Astrocyte of the spinal cord (primary cell): ENCODE measurements around the gene MAD2L2.
A peak's percentile ranks its signal among the peaks of the same experiment; 100 is the strongest.

Experiments
- DNase-seq: peaks from one replicate; pipeline ENCODE4 v3.0.0; 2011; ENCODE audit warnings: low read depth, low spot score
- H3K4me3 ChIP-seq: 2 replicates; pipeline ENCODE4 v1.5.1; 2011; ENCODE audit warnings: low read depth, mild to moderate bottlenecking, low read length, moderate library complexity
- CTCF ChIP-seq: IDR thresholded peaks from 2 replicates; pipeline ENCODE4 v1.5.1; 2012; ENCODE audit warnings: low read depth, mild to moderate bottlenecking, low read length, inconsistent platforms
- in situ Hi-C: cut with HindIII; loops from 2 replicates; pipeline ENCODE4 v1.10.0; 2017; ENCODE audit warnings: low sequenced_read_pairs

Gene MAD2L2

GRCh38 chr1:11654939-11655808, 25.8 kb downstream of the MAD2L2 start:
- in situ Hi-C loops, result no loop called here
- no peak for TF ChIP-seq CTCF

GRCh38 chr1:11654137-11654938, 26.6 kb downstream of the MAD2L2 start, which contains the start of the genes FBXO2 and FBXO44:
FBXO2 (minus strand) TSS chr1:11654429; CDS start chr1:11654340, 89 bp downstream.
FBXO44 (plus strand) TSS chr1:11654877; CDS start chr1:11655836, 959 bp downstream.
- no peak for TF ChIP-seq CTCF

More at GRCh38 chr1:11654939-11655808, 25.8 kb downstream of the MAD2L2 start:
- DNase-seq, result no peak
- H3K4me3 ChIP-seq, result peak overlapping the region; percentile 59

GRCh38 chr1:11653861-11654136, 27.1 kb downstream of the MAD2L2 start:
- no peak for TF ChIP-seq CTCF
- in situ Hi-C loops, result no loop called here
- no peak for DNase-seq
- peak overlapping the region; percentile 59 for H3K4me3 ChIP-seq

More at GRCh38 chr1:11654137-11654938, 26.6 kb downstream of the MAD2L2 start, which contains the start of the genes FBXO2 and FBXO44:
- in situ Hi-C loops, result no loop called here
- H3K4me3 ChIP-seq, result peak within 1 kb of the TSS; percentile 59
- no peak for DNase-seq

- DNase-seq, result no peak
- no peak overlapping the region for H3K4me3 ChIP-seq
- TF ChIP-seq CTCF, result no peak
- in situ Hi-C loops, result no loop called here
Observed at GRCh38 chr1:11653101-11653860, 27.7 kb downstream of the MAD2L2 start.

- no peak for DNase-seq
- TF ChIP-seq CTCF, result no peak
- no peak overlapping the region for H3K4me3 ChIP-seq
- in situ Hi-C loops, result no loop called here
Observed at GRCh38 chr1:11652203-11652780, 28.7 kb downstream of the MAD2L2 start.

GRCh38 chr1:11651017-11651416, 29.9 kb downstream of the MAD2L2 start:
- in situ Hi-C loops, result no loop called here
- DNase-seq, result no peak
- TF ChIP-seq CTCF, result no peak
- H3K4me3 ChIP-seq, result no peak overlapping the region
